OCI-LY1 (cell line): ENCODE results near the gene STARD9.

Experiments used
- H2AFZ ChIP-seq: fragments of 200-600 bp; sonication (generic), shearing (Covaris generic); 2 replicates; pipeline ENCODE4 v1.6.0; 2014; ENCODE audit warnings: antibody characterized with exemption, mild to moderate bottlenecking, low read length
- H3F3A ChIP-seq: fragments of 200-600 bp; sonication (generic), shearing (Covaris generic); 2 replicates; pipeline ENCODE4 v1.6.0; 2014; ENCODE audit warnings: mild to moderate bottlenecking, antibody characterized with exemption, low read length, moderate library complexity; ENCODE audit not compliant: insufficient read depth
- H3K27ac ChIP-seq: fragments of 200-600 bp; sonication (generic); 2 replicates; pipeline ENCODE4 v1.5.1; 2014; ENCODE audit warnings: low read length, mixed run types, mild to moderate bottlenecking, low read depth; ENCODE audit not compliant: poor library complexity, severe bottlenecking
- H3K27me3 ChIP-seq: fragments of 200-600 bp; sonication (generic); 2 replicates; pipeline ENCODE4 v1.6.0; 2014; ENCODE audit warnings: antibody characterized with exemption, mild to moderate bottlenecking, low read length, moderate library complexity; ENCODE audit not compliant: insufficient read depth
- H3K36me3 ChIP-seq: fragments of 200-600 bp; sonication (generic); 2 replicates; pipeline ENCODE4 v1.6.1; 2014; ENCODE audit warnings: mild to moderate bottlenecking, antibody characterized with exemption, low read length, moderate library complexity, mixed read lengths; ENCODE audit not compliant: insufficient read depth
- H3K4me1 ChIP-seq: fragments of 200-600 bp; sonication (generic); 2 replicates; pipeline ENCODE4 v1.5.1; 2014; ENCODE audit warnings: mild to moderate bottlenecking, low read length, moderate library complexity; ENCODE audit not compliant: insufficient read depth, severe bottlenecking
- H3K4me2 ChIP-seq: fragments of 200-600 bp; sonication (generic), shearing (Covaris generic); 2 replicates; pipeline ENCODE4 v1.6.1; 2014; ENCODE audit warnings: low read length
- H3K4me3 ChIP-seq: fragments of 200-600 bp; sonication (generic); 2 replicates; pipeline ENCODE4 v1.5.1; 2014; ENCODE audit warnings: low read length, low read depth, mild to moderate bottlenecking, mixed read lengths; ENCODE audit not compliant: poor library complexity, severe bottlenecking
- H3K79me2 ChIP-seq: fragments of 200-600 bp; shearing (Covaris generic); 2 replicates; pipeline ENCODE4 v1.6.1; 2016; ENCODE audit warnings: mixed run types, low read length, mixed read lengths; ENCODE audit not compliant: insufficient read depth
- H3K9ac ChIP-seq: fragments of 200-600 bp; sonication (generic), shearing (Covaris generic); 2 replicates; pipeline ENCODE4 v1.6.1; 2014; ENCODE audit warnings: mild to moderate bottlenecking, low read length, mixed read lengths
- H3K9me2 ChIP-seq: fragments of 200-600 bp; sonication (generic), shearing (Covaris generic); 2 replicates; pipeline ENCODE4 v1.6.1; 2014; ENCODE audit warnings: low read depth, mild to moderate bottlenecking, low read length, mixed read lengths
- H3K9me3 ChIP-seq: fragments of 200-600 bp; shearing (Covaris generic); 2 replicates; pipeline ENCODE4 v1.6.1; 2014; ENCODE audit warnings: low read length, mixed read lengths
- H4K20me1 ChIP-seq: fragments of 200-600 bp; sonication (generic), shearing (Covaris generic); 2 replicates; pipeline ENCODE4 v1.6.0; 2016; ENCODE audit warnings: mild to moderate bottlenecking, low read length; ENCODE audit not compliant: insufficient read depth
- EZH2 ChIP-seq: fragments of 200-600 bp; sonication (generic), shearing (Covaris generic); IDR thresholded peaks from 2 replicates; pipeline ENCODE4 v1.8.0; 2017; ENCODE audit warnings: borderline replicate concordance, mixed run types, mild to moderate bottlenecking, antibody characterized with exemption, low read length, moderate library complexity, mixed read lengths
- TF ChIP-seq, protein P1 (sequence below): fragments of 200-600 bp; sonication (generic), shearing (Covaris generic); IDR thresholded peaks from 2 replicates; pipeline ENCODE4 v1.5.1; 2017; ENCODE audit warnings: mild to moderate bottlenecking, antibody characterized with exemption, low read length, moderate library complexity, mixed read lengths

The STARD9 gene

DNA sequence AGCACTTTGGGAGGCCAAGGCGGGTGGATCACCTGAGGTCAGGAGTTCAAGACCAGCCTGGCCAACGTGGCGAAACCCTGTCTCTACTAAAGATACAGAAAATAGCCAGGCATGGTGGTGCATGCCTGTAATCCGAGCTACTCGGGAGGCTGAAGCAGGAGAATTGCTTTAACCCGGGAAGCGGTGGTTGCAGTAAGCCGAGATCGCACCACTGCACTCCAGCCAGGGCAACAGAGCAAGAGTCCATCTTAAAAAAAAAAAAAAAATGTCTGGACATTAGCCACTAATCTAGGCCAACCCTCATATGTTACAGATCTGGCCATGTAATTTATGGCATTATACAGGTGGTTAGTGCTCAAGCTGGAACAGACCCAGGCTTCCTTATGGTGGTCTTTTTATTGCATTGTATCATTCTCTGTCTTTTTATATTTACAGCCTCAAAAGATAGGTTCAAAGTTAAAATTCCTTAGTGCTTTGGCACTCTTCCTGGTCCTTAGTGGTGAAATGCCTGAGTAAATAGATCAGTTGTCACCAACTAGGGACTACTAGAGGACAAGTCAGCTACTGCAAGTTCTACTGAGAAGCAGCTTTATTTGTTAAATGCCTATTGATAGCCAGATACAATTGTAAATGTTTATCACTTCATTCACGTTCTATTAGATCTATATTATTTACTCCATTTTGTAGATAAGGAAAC, 16.0 kb downstream of the STARD9 start:
- no peaks in the 10 kb centered on the region for H4K20me1 ChIP-seq
- H3K4me2 ChIP-seq: no peak overlapping the region
- peaks cover 12% of the 10 kb centered on the region; the same call in 1 of the 2 replicates for H3K36me3 ChIP-seq
- no peak overlapping the region for H2AFZ ChIP-seq
- no peaks in the 10 kb centered on the region for H3K27me3 ChIP-seq
- H3K9me3 ChIP-seq: no peaks in the 10 kb centered on the region
- no peak overlapping the region for H3K4me3 ChIP-seq
- H3F3A ChIP-seq: no peaks in the 10 kb centered on the region
- no peaks in the 10 kb centered on the region for H3K9me2 ChIP-seq
- no peak overlapping the region for H3K27ac ChIP-seq
- peaks cover 15% of the 10 kb centered on the region for H3K4me1 ChIP-seq
- no peaks in the 10 kb centered on the region for H3K79me2 ChIP-seq
- H3K9ac ChIP-seq: no peak overlapping the region
- TF ChIP-seq, protein P1, sequence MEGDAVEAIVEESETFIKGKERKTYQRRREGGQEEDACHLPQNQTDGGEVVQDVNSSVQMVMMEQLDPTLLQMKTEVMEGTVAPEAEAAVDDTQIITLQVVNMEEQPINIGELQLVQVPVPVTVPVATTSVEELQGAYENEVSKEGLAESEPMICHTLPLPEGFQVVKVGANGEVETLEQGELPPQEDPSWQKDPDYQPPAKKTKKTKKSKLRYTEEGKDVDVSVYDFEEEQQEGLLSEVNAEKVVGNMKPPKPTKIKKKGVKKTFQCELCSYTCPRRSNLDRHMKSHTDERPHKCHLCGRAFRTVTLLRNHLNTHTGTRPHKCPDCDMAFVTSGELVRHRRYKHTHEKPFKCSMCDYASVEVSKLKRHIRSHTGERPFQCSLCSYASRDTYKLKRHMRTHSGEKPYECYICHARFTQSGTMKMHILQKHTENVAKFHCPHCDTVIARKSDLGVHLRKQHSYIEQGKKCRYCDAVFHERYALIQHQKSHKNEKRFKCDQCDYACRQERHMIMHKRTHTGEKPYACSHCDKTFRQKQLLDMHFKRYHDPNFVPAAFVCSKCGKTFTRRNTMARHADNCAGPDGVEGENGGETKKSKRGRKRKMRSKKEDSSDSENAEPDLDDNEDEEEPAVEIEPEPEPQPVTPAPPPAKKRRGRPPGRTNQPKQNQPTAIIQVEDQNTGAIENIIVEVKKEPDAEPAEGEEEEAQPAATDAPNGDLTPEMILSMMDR: peak; percentile 45
- no peak for TF ChIP-seq EZH2

DNA sequence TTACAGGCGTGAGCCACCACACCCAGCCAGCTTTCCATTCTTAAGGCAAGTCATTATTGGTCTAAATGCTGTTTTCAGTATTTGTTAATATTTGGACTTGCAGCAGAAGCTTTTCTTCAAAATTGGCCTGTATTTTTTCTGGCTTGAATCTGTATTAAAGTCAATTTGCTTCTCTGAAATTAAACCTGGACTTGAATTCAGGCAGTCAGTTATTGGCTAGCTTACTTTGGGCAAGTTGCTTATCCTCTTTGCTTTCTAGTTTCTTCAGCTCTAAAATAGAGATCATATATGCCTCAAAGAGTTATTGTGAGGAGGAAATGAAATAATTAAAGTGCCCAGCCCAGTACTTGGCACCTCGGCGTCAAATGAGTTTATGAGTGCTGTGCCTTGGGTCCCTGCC, 17.3 kb downstream of the STARD9 start:
- no peak for TF ChIP-seq EZH2
- TF ChIP-seq, protein P1: no peak
- Histone ChIP-seq H3K9me2 (no peaks in the 10 kb centered on the region), H3K4me1 (peaks cover 23% of the 10 kb centered on the region), H3K4me3 (no peak overlapping the region), H3K4me2 (no peak overlapping the region), H3K79me2 (no peaks in the 10 kb centered on the region), H3K9ac (no peak overlapping the region), H3K27ac (no peak overlapping the region), H2AFZ (no peak overlapping the region), H3F3A (no peaks in the 10 kb centered on the region), H4K20me1 (no peaks in the 10 kb centered on the region), H3K9me3 (no peaks in the 10 kb centered on the region), H3K27me3 (no peaks in the 10 kb centered on the region), H3K36me3 (peaks cover 11% of the 10 kb centered on the region; the same call in 1 of the 2 replicates)

- H3K36me3 ChIP-seq: peaks cover 11% of the 10 kb centered on the region; the same call in 1 of the 2 replicates
- no peaks in the 10 kb centered on the region for H4K20me1 ChIP-seq
- no peaks in the 10 kb centered on the region for H3F3A ChIP-seq
- H3K27ac ChIP-seq: peak overlapping the region; percentile 8
- no peaks in the 10 kb centered on the region for H3K9me2 ChIP-seq
- H3K4me3 ChIP-seq: no peak overlapping the region
- H3K9me3 ChIP-seq: no peaks in the 10 kb centered on the region
- H3K79me2 ChIP-seq: no peaks in the 10 kb centered on the region
- peaks cover 23% of the 10 kb centered on the region for H3K4me1 ChIP-seq
- H3K27me3 ChIP-seq: no peaks in the 10 kb centered on the region
- H2AFZ ChIP-seq: no peak overlapping the region
- no peak overlapping the region for H3K9ac ChIP-seq
- no peak overlapping the region for H3K4me2 ChIP-seq
- no peak for TF ChIP-seq EZH2
- TF ChIP-seq, protein P1: no peak
Observed at GRCh38 chr15:42593143-42593542, 17.7 kb downstream of the STARD9 start.
